Parathyroid adenoma (tissue), 2 donors: ENCODE measurements around the gene MMAB.

Source experiments
- H2AFZ ChIP-seq: fragments of 300-600 bp; sonication (generic); one replicate; pipeline ENCODE4 v1.7.0; 2017; ENCODE audit warnings: antibody characterized with exemption, mild to moderate bottlenecking
- H3K27ac ChIP-seq: fragments of 300-600 bp; sonication (generic); one replicate; pipeline ENCODE4 v1.7.0; 2017
- H3K27me3 ChIP-seq: fragments of 300-600 bp; sonication (generic); one replicate; pipeline ENCODE4 v1.7.0; 2017; ENCODE audit warnings: low read length; ENCODE audit not compliant: control insufficient read depth, insufficient read depth
- H3K36me3 ChIP-seq: fragments of 300-600 bp; sonication (generic); one replicate; pipeline ENCODE4 v1.7.0; 2017; ENCODE audit warnings: low read length; ENCODE audit not compliant: control insufficient read depth, insufficient read depth
- H3K4me1 ChIP-seq: fragments of 300-600 bp; sonication (generic); one replicate; pipeline ENCODE4 v1.7.0; 2017; ENCODE audit warnings: control low read depth
- H3K4me2 ChIP-seq: fragments of 300-600 bp; sonication (generic); one replicate; pipeline ENCODE4 v1.7.0; 2017; ENCODE audit warnings: low read length
- H3K4me3 ChIP-seq: fragments of 300-600 bp; sonication (generic); one replicate; pipeline ENCODE4 v1.7.0; 2017; ENCODE audit warnings: low read depth, low read length
- H3K79me2 ChIP-seq: fragments of 300-600 bp; sonication (generic); one replicate; pipeline ENCODE4 v1.7.0; 2017; ENCODE audit warnings: control low read depth
- H3K9ac ChIP-seq: fragments of 300-600 bp; sonication (generic); one replicate; pipeline ENCODE4 v1.7.0; 2017; ENCODE audit warnings: mild to moderate bottlenecking
- H3K9me3 ChIP-seq: fragments of 300-600 bp; sonication (generic); one replicate; pipeline ENCODE4 v1.7.0; 2017; ENCODE audit warnings: low read length; ENCODE audit not compliant: control insufficient read depth
- TF ChIP-seq, protein P1 (sequence below): fragments of 300-600 bp; sonication (generic); IDR thresholded peaks from one replicate; pipeline ENCODE4 v1.7.0; 2017; ENCODE audit warnings: antibody characterized with exemption, mild to moderate bottlenecking
- donor health status: primary hyperparathyroidism.

The MMAB gene

DNA sequence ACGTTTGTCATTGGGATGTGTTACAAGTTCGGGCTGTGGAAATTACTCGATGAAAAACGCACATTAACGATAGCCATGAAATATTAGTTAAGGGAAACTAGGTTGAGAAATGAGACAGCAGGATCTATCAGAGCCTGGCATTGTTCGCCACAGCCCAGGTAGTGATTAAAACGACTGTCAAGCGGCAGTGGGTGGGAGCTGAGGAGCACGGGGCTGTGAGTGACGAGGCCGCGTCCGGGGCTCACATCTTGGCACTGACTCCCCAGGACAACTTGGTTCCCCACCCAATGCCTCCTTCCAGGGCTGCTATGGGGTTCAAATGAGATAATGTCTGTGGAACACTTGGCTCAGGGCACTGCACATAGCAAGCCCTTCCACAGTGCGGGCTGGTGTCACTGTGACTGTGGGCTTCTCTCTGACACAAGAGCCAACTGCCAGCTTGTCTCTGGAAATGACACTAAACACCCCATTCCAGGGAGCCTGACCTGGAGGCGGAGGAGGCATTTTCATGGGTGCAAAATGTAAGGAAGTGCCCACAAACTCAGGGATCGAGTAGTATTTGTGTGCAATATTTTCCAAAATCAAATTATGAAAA is 19.3 kb downstream of the MMAB start:
- no peaks in the 10 kb centered on the region for H3K4me1 ChIP-seq
- no peak overlapping the region for H3K4me2 ChIP-seq
- no peaks in the 10 kb centered on the region for H3K79me2 ChIP-seq
- H3K27ac ChIP-seq, result no peak overlapping the region
- TF ChIP-seq, protein P1, sequence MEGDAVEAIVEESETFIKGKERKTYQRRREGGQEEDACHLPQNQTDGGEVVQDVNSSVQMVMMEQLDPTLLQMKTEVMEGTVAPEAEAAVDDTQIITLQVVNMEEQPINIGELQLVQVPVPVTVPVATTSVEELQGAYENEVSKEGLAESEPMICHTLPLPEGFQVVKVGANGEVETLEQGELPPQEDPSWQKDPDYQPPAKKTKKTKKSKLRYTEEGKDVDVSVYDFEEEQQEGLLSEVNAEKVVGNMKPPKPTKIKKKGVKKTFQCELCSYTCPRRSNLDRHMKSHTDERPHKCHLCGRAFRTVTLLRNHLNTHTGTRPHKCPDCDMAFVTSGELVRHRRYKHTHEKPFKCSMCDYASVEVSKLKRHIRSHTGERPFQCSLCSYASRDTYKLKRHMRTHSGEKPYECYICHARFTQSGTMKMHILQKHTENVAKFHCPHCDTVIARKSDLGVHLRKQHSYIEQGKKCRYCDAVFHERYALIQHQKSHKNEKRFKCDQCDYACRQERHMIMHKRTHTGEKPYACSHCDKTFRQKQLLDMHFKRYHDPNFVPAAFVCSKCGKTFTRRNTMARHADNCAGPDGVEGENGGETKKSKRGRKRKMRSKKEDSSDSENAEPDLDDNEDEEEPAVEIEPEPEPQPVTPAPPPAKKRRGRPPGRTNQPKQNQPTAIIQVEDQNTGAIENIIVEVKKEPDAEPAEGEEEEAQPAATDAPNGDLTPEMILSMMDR, result no peak
- no peaks in the 10 kb centered on the region for H3K9me3 ChIP-seq
- no peak overlapping the region for H3K9ac ChIP-seq
- H3K36me3 ChIP-seq, result no peaks in the 10 kb centered on the region
- H2AFZ ChIP-seq, result no peak overlapping the region
- no peaks in the 10 kb centered on the region for H3K27me3 ChIP-seq
- no peak overlapping the region for H3K4me3 ChIP-seq

DNA sequence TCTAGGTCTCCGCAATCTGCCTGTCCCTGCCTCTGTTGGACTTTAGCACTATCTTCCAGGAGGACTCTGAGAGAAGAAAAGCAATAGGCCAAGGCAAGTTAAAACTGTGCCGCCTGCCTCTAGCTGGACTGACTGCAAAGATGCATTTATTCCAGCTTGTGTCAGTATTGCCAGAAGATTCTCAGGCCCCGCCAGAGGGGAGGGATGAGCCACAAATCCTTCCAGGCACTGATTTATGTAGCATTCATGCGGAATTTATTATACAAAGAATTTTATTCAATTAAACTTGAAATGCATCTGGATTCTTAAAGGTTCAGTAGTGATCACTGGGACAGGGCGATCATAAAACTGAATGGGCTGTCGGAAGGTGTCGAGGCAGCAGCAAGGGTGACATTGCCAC is 19.8 kb downstream of the MMAB start:
- Histone ChIP-seq H3K4me2 (no peak overlapping the region), H3K36me3 (no peaks in the 10 kb centered on the region), H3K9ac (no peak overlapping the region), H2AFZ (no peak overlapping the region), H3K79me2 (no peaks in the 10 kb centered on the region), H3K9me3 (no peaks in the 10 kb centered on the region), H3K4me1 (no peaks in the 10 kb centered on the region), H3K4me3 (no peak overlapping the region), H3K27me3 (no peaks in the 10 kb centered on the region), H3K27ac (no peak overlapping the region)
- TF ChIP-seq, protein P1, result no peak

DNA sequence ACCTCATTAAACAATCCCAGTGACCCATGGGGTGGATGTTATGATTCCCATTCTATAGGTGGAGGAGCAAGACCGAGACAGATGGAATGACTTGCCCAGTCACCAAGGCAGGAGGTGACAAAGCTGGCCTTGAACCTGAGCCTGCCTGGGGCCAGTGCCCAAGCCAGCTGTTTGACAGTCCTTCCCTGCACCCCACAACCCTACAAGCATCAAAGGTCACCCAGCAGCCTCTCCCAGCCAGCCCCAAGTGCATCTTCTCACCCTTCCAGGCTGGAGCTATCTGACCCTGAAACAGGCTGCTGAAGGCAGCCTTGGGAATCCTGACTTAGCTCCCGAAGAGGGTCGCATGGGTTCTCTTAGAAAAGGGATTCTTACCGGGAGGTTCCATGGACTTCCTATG is 20.3 kb downstream of the MMAB start:
- Histone ChIP-seq H3K27me3 (no peaks in the 10 kb centered on the region), H3K9ac (no peak overlapping the region), H3K36me3 (no peaks in the 10 kb centered on the region), H3K4me2 (no peak overlapping the region), H3K9me3 (no peaks in the 10 kb centered on the region), H3K79me2 (no peaks in the 10 kb centered on the region), H3K27ac (no peak overlapping the region), H3K4me3 (no peak overlapping the region), H2AFZ (no peak overlapping the region), H3K4me1 (no peaks in the 10 kb centered on the region)
- TF ChIP-seq, protein P1, result no peak

DNA sequence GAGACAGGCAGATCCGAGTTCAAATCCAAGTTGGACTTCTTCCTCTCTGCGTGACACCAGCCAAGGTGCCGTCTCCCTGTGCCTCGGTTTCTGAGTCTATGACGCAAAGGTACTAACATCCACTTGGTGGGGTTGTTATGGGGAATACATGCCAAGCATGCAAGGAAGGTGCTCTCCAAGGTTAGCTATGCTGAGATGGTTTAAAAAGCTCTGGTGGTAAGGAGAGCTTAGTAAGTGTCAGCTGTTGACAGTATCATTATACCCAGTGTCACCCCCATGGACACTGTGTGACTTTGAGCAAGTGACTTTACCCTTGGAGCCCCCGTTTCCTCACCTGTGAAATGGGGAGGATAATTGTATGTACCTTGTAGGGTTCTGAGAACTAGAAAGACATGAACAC is 22.2 kb downstream of the MMAB start:
- no peak overlapping the region for H3K27ac ChIP-seq
- no peak overlapping the region for H3K9ac ChIP-seq
- H3K4me3 ChIP-seq, result no peak overlapping the region
- no peak overlapping the region for H3K4me2 ChIP-seq
- no peaks in the 10 kb centered on the region for H3K79me2 ChIP-seq
- no peaks in the 10 kb centered on the region for H3K9me3 ChIP-seq
- no peaks in the 10 kb centered on the region for H3K4me1 ChIP-seq
- H2AFZ ChIP-seq, result no peak overlapping the region
- TF ChIP-seq, protein P1, result no peak
- no peaks in the 10 kb centered on the region for H3K36me3 ChIP-seq
- H3K27me3 ChIP-seq, result no peaks in the 10 kb centered on the region

DNA sequence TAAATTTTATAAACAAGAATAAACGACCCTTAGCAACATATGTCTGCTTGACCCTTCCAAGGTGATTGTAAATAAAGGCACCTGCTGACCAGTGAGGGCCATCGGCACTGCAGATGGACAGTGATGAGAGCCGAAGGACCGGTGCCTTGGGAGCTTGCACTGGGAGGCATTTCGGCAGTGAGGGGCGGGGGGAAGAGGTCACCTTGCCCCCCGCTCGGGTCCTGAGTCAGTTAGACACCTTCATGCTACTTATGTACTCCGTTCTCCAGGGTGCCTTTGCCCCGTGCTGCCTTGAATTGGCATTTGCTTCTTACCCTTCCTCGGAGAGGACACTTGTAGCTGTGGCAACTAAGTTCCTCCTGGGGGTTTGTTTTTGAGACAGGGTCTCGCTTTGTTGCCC is 23.0 kb downstream of the MMAB start:
- Histone ChIP-seq H3K27ac (no peak overlapping the region), H3K4me1 (no peaks in the 10 kb centered on the region), H3K36me3 (no peaks in the 10 kb centered on the region), H3K4me2 (no peak overlapping the region), H3K9me3 (no peaks in the 10 kb centered on the region), H3K4me3 (no peak overlapping the region), H2AFZ (no peak overlapping the region), H3K27me3 (no peaks in the 10 kb centered on the region), H3K9ac (no peak overlapping the region), H3K79me2 (no peaks in the 10 kb centered on the region)
- TF ChIP-seq, protein P1, result no peak
